Psoas muscle (tissue), 8 donors: ENCODE results near the gene TTYH3. TPM values are rescaled to one million over a fixed set of nuclear protein-coding genes. Genes with fewer than 3 reads are reported as not detected.
"Not testable (repeated sequence)": the region's sequence is repeated elsewhere in the genome, so short reads cannot be mapped to it uniquely, and the experiment has no call there.

Experiments used
- ATAC-seq, 4 donors: fragments of 200-7000 bp; cut with Tn5 transposase; one replicate each; pipeline ENCODE4 v1.9.1; 2020; ENCODE audit warnings: moderate library complexity in 3 of 4, mild to moderate bottlenecking in 2 of 4
- DNase-seq, 2 donors: peaks; one replicate each; pipeline ENCODE4 v3.0.0-alpha.2; 2020
- H3K27ac ChIP-seq: fragments of 200-600 bp; one replicate; pipeline ENCODE4 v1.8.0; 2022
- H3K27me3 ChIP-seq, 3 donors: fragments of 200-600 bp in 1 of 3; one replicate each; pipeline versions ENCODE4 v1.6.1 to v1.8.0; 2013 to 2022; ENCODE audit warnings: low read length in 2 of 3, mild to moderate bottlenecking in 2 of 3, moderate library complexity in 1 of 3; ENCODE audit not compliant: insufficient read depth in 3 of 3
- H3K36me3 ChIP-seq, 2 donors: fragments of 200-600 bp in 1 of 2; one replicate each; pipeline versions ENCODE4 v1.6.1 to v1.8.0; 2013 to 2022; ENCODE audit warnings: low read depth in 1 of 2, mild to moderate bottlenecking in 1 of 2, moderate library complexity in 1 of 2; ENCODE audit not compliant: insufficient read depth in 1 of 2
- H3K4me1 ChIP-seq: fragments of 200-600 bp; one replicate; pipeline ENCODE4 v1.8.0; 2022
- H3K4me3 ChIP-seq: fragments of 200-600 bp; one replicate; pipeline ENCODE4 v1.8.0; 2022; ENCODE audit warnings: mild to moderate bottlenecking
- H3K9me3 ChIP-seq: fragments of 200-600 bp; one replicate; pipeline ENCODE4 v1.8.0; 2022
- WGBS, 3 donors: extraction: QIAGEN DNeasy Blood & Tissue Kit; methylation state at CpG; one replicate each; pipeline versions ENCODE4 v1.1.6 to v1.1.7; 2013; 5-methylcytosine and 5-hydroxymethylcytosine counted together
- intact Hi-C, 2 donors: fragments of 100-400 bp; cut with DNase I; formaldehyde crosslinking; loops; one replicate each; pipeline versions ENCODE4 v1.11.0 to v1.14.2; 2022
- polyA plus RNA-seq, 3 donors: library from polyadenylated mRNA; stranded (reverse); fragments of 200-250 nt; gene quantifications; one replicate each; pipeline ENCODE4 v1.2.3, GENCODE V29; 2013
- total RNA-seq, 4 donors: library from RNA; stranded (reverse); fragmentation: NEBNext Ultra II Directional in 2 of 4; extraction: Animal tissue kit (Norgen Biotek cat#: 25700) in 2 of 4; gene quantifications; one replicate each; pipeline versions ENCODE4 v1.2.1 to v1.2.4, GENCODE V29; 2021 to 2023
- TF ChIP-seq, protein P1 (sequence below): fragments of 200-600 bp; IDR thresholded peaks from one replicate; pipeline ENCODE4 v1.8.0; 2022; ENCODE audit warnings: antibody characterized with exemption
- donor health status: healthy with polysubstance abuse.
- donor health status: DM: no; HTN: no; CAD: no; lungs with moderate emphysema.
- donor health status: Bipolar disorder and iron deficiency.
- donor health status: healthy.
- donor health status: DM: yes; HTN: yes; CAD: no.
- donor health status: DM: no; HTN: no; CAD: no.
- donor health status: DM: no; HTN: no; CAD: no.
- donor health status: DM: yes; HTN: yes; CAD: no.

The TTYH3 gene
- total and polyA plus RNA-seq, 7 donors: 1.3 to 11.3 (median 6.5) TPM

DNA sequence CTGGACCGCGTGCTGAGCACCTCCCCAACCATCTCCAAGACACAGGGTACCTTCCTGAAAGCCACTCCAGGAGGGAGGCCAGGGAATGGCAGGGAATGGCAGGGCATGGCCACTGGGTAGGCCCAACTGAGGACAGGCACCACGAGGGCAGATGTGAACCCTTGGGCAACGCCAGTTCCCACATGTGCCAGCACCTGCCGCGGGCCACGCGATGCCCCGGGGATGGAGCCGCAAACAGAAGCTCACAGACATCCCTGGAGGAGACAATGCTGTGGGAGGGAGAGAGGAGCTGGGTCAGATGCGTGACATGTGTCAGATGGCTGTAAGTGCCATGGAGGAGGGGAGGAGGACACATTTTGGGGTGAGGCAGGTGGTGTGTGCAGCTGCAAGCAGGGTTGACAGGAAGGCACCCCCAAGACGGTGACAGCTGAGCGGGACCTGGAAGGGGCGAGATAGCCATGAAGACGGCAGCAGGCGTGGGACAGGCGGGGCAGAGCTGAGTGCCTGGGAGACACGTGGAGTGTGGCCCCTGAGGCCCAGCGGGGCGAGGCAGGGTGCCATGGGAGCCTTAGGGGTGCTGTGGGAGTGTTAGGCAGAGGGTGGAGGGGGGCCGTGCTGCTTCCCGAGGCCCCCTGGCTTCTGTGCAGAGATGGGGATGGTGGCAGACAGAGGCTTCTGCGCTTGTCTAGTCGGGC is 45.3 kb upstream of the TTYH3 start:
- H3K4me1 ChIP-seq: no peaks in the 10 kb centered on the region
- no peak overlapping the region for H3K27ac ChIP-seq
- peaks cover 0 to 46% of the 10 kb centered on the region in 2 donors for H3K36me3 ChIP-seq
- ATAC-seq (no peak), DNase-seq (no peak)
- WGBS, 3 donors: 88 to 89% (median 88%) methylated on average over 24 of the region's 24 CpGs
- TF ChIP-seq, protein P1, sequence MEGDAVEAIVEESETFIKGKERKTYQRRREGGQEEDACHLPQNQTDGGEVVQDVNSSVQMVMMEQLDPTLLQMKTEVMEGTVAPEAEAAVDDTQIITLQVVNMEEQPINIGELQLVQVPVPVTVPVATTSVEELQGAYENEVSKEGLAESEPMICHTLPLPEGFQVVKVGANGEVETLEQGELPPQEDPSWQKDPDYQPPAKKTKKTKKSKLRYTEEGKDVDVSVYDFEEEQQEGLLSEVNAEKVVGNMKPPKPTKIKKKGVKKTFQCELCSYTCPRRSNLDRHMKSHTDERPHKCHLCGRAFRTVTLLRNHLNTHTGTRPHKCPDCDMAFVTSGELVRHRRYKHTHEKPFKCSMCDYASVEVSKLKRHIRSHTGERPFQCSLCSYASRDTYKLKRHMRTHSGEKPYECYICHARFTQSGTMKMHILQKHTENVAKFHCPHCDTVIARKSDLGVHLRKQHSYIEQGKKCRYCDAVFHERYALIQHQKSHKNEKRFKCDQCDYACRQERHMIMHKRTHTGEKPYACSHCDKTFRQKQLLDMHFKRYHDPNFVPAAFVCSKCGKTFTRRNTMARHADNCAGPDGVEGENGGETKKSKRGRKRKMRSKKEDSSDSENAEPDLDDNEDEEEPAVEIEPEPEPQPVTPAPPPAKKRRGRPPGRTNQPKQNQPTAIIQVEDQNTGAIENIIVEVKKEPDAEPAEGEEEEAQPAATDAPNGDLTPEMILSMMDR: no peak
- no peaks in the 10 kb centered on the region for H3K27me3 ChIP-seq
- intact Hi-C loops: no loop called here
- no peaks in the 10 kb centered on the region for H3K9me3 ChIP-seq
- H3K4me3 ChIP-seq: no peak overlapping the region

DNA sequence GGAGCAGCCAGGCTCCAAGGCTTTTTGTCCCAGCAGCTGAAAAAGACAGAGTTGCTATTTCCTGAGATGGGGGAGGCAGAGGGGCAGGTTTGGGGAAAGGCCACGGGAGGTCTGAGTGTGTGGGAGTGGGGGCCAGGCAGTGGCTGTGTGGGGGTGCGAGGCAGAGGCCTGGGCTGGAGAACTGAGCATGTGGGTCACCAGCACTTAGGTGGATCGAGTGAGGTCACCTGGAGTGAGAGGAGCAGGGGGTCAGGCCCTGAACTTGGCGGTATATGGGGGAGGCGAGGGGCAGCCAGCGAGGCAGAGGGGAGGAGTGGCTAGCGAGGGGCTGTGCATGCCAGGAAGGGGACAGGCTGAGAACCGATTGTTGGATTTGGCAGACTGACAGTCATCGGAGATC is 44.7 kb upstream of the TTYH3 start:
- TF ChIP-seq, protein P1: no peak
- no peaks in the 10 kb centered on the region for H3K4me1 ChIP-seq
- no peaks in the 10 kb centered on the region for H3K27me3 ChIP-seq
- H3K4me3 ChIP-seq: no peak overlapping the region
- peaks cover 0 to 48% of the 10 kb centered on the region in 2 donors for H3K36me3 ChIP-seq
- WGBS, 3 donors: 82 to 91% (median 86%) methylated on average over 8 to 9 of the region's 9 CpGs
- no peak overlapping the region for H3K27ac ChIP-seq
- no peaks in the 10 kb centered on the region for H3K9me3 ChIP-seq
- ATAC-seq: no peak
- DNase-seq: no peak
- intact Hi-C loops: no loop called here

DNA sequence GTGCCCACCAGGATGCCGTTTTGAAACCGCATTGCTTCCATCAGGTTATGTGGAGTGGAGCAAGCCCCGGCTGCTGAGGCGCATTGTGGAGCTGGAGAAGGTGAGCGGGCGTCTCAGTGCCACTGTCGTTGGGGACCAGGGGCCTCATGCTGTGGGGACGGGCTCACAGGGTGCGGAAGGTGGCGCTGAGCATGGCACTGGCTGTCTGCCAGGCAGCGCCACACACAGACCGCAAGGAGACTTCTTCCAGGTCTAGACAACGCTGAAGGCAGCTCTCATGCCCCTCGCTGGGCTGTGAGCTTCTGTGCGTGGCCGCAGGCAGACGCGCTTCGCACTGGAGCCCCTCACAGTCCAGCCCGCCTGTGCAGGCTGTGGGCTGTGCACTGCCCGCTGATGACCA is 44.0 kb upstream of the TTYH3 start:
- DNase-seq (no peak), ATAC-seq (no peak)
- TF ChIP-seq, protein P1: no peak
- intact Hi-C loops: no loop called here
- WGBS, 3 donors: 94 to 98% (median 97%) methylated on average over 21 of the region's 21 CpGs
- Histone ChIP-seq H3K36me3 (peaks cover 0 to 54% of the 10 kb centered on the region in 2 donors), H3K27me3 (no peaks in the 10 kb centered on the region), H3K4me3 (no peak overlapping the region), H3K27ac (no peak overlapping the region), H3K9me3 (no peaks in the 10 kb centered on the region), H3K4me1 (no peaks in the 10 kb centered on the region)

DNA sequence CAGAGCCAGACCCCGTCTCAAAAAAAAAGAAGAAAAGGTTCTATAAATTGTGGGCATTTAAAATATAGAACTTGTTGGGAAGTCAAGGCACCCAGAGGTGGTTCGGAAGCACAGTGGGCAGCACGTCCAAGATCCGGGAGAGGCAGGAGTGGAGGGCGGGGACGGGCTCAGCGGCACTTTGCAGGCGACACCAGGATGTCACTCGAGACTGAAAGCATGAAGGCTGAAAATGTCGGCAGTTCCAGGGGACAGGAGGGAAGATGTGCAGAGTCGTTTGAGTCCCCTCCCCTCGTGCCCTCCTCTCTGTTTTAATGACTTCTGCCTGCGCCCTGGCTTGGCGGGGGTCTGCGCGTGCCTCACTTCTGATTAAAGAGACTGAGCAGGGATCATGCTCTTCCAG is 42.4 kb upstream of the TTYH3 start:
- Histone ChIP-seq H3K4me3 (no peak overlapping the region), H3K27ac (no peak overlapping the region), H3K36me3 (peaks cover 0 to 62% of the 10 kb centered on the region in 2 donors), H3K27me3 (no peaks in the 10 kb centered on the region), H3K4me1 (no peaks in the 10 kb centered on the region), H3K9me3 (no peaks in the 10 kb centered on the region)
- intact Hi-C loops: no loop called here
- ATAC-seq (no peak), DNase-seq (no peak)
- TF ChIP-seq, protein P1: no peak
- WGBS, 3 donors: 90 to 91% (median 91%) methylated on average over 16 of the region's 16 CpGs

DNA sequence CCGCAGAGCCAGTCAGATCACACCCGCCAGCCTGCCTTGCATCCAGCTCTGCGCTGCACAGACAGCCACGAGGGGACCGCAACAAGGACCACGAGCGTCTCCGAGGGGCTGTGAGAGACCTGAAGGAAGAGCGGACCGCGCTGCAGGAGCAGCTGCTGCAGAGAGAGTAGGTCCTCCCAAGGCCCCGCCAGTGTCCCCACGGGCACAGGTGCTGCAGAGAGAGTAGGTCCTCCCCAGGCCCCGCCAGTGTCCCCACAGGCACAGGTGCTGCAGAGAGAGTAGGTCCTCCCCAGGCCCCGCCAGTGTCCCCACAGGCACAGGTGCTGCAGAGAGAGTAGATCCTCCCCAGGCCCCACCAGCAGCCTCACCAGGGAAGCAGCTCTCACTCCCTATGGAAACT is 41.8 kb upstream of the TTYH3 start:
- H3K4me1 ChIP-seq, H3K4me3 ChIP-seq, ATAC-seq, H3K9me3 ChIP-seq, H3K27ac ChIP-seq, H3K27me3 ChIP-seq, DNase-seq, intact Hi-C loops: not testable (repeated sequence)
- WGBS, 3 donors: 89 to 95% (median 92%) methylated on average over 15 of the region's 15 CpGs
- peaks cover 0 to 62% of the 10 kb centered on the region in 2 donors for H3K36me3 ChIP-seq
